HG03045 (cell line): ENCODE data around the gene PIWIL4.

ENCODE experiments used
- ATAC-seq: cut with Tn5 transposase; IDR thresholded peaks from one replicate; pipeline ENCODE4 v1.9.1; 2021; ENCODE audit warnings: mild to moderate bottlenecking, moderate library complexity; ENCODE audit not compliant: unreplicated experiment

PIWIL4 gene

GRCh38 chr11:94661444-94661843 is 94.3 kb downstream of the PIWIL4 start:
- no peak for ATAC-seq

GRCh38 chr11:94662065-94662779 is 95.1 kb downstream of the PIWIL4 start:
- ATAC-seq, result no peak

- ATAC-seq, result no peak
Observed at GRCh38 chr11:94662846-94663390, 95.8 kb downstream of the PIWIL4 start.

GRCh38 chr11:94664346-94664745 is 97.2 kb downstream of the PIWIL4 start:
- ATAC-seq, result no peak

- no peak for ATAC-seq
Observed at GRCh38 chr11:94665116-94665659, 98.0 kb downstream of the PIWIL4 start.

GRCh38 chr11:94666792-94667721 is 99.9 kb downstream of the PIWIL4 start:
- ATAC-seq, result no peak

- no peak for ATAC-seq
Observed at GRCh38 chr11:94668212-94668793, 101.1 kb downstream of the PIWIL4 start.

- no peak for ATAC-seq
Observed at GRCh38 chr11:94669023-94669422, 101.9 kb downstream of the PIWIL4 start.
